Panc1 (cell line): ENCODE data around the gene PBX1. TPM values are rescaled to one million over a fixed set of nuclear protein-coding genes. Genes with fewer than 3 reads are reported as not detected.

Source experiments
- ATAC-seq: fragments of 200-7000 bp; cut with Tn5 transposase; 2 replicates; pipeline ENCODE4 v1.9.1; 2020; ENCODE audit warnings: mild to moderate bottlenecking, moderate library complexity
- BruUV-seq: library from RNA; stranded (reverse); fragments of 400-500 nt; replicated peaks from 2 replicates; lab custom pipeline; 2021; lab: Mats Ljungman, UMichigan
- CTCF ChIA-PET: fragments of 300-600 bp; sonication (Branson Sonifier 250); formaldehyde crosslinking; loops from one replicate; lab custom pipeline; 2022; ENCODE audit warnings: antibody characterized with exemption; lab: Charles Lee
- POLR2A ChIA-PET: fragments of 300-600 bp; sonication (Branson Sonifier 250); formaldehyde crosslinking; loops from one replicate; lab custom pipeline; 2022; ENCODE audit warnings: antibody characterized with exemption; lab: Charles Lee
- DNase-seq: peaks from one replicate; pipeline ENCODE4 v3.0.0-alpha.2; 2010; ENCODE audit warnings: low read depth, low spot score
- H3K27ac ChIP-seq: 2 replicates; pipeline ENCODE4 v1.5.1; 2011; ENCODE audit warnings: mild to moderate bottlenecking, low read length, inconsistent platforms
- H3K27me3 ChIP-seq: fragments of 200-500 bp; sonication (Bioruptor generic); 2 replicates; pipeline ENCODE4 v1.6.0; 2014; ENCODE audit warnings: low read length, inconsistent platforms; ENCODE audit not compliant: control insufficient read depth, insufficient read depth
- H3K36me3 ChIP-seq: fragments of 200-500 bp; sonication (Bioruptor generic); 2 replicates; pipeline ENCODE4 v1.5.1; 2014; ENCODE audit warnings: inconsistent platforms, mild to moderate bottlenecking, low read length, moderate library complexity; ENCODE audit not compliant: control insufficient read depth, insufficient read depth
- H3K4me1 ChIP-seq: 2 replicates; pipeline ENCODE4 v1.5.1; 2011; ENCODE audit warnings: inconsistent platforms, mild to moderate bottlenecking, low read length, moderate library complexity; ENCODE audit not compliant: control insufficient read depth, insufficient read depth
- H3K4me3 ChIP-seq, 2 experiments: 2 replicates each; pipeline ENCODE4 v1.5.1; 2011 to 2012; ENCODE audit warnings: low read depth in 2 of 2, low read length in 2 of 2, mild to moderate bottlenecking in 2 of 2, inconsistent platforms in 1 of 2, moderate library complexity in 1 of 2
- H3K9me3 ChIP-seq: fragments of 200-500 bp; sonication (Bioruptor generic); 2 replicates; pipeline ENCODE4 v1.5.1; 2014; ENCODE audit warnings: low read depth, mild to moderate bottlenecking, inconsistent platforms, low read length, moderate library complexity; ENCODE audit not compliant: control insufficient read depth, insufficient read depth
- POLR2AphosphoS5 ChIP-seq: IDR thresholded peaks from 2 replicates; pipeline ENCODE4 v1.6.1; 2012; ENCODE audit warnings: mild to moderate bottlenecking, low read depth, low read length, moderate library complexity
- SIN3A ChIP-seq: IDR thresholded peaks from 2 replicates; pipeline ENCODE4 v1.6.1; 2012; ENCODE audit warnings: low read depth, mild to moderate bottlenecking, low read length, moderate library complexity, borderline replicate concordance; ENCODE audit not compliant: insufficient read depth
- TCF7L2 ChIP-seq: IDR thresholded peaks from 2 replicates; pipeline ENCODE4 v1.6.1; 2011; ENCODE audit warnings: mild to moderate bottlenecking, low read depth, low read length, inconsistent platforms
- in situ Hi-C: cut with HindIII; loops from 2 replicates; pipeline ENCODE4 v1.10.0; 2016; ENCODE audit warnings: low sequenced_read_pairs, low pct_unique_long_range_greater_than_20kb
- intact Hi-C: fragments of 100-400 bp; cut with micrococcal nuclease; formaldehyde crosslinking; loops from one replicate; pipeline ENCODE4 v1.10.0; 2022; ENCODE audit not compliant: unreplicated experiment
- total RNA-seq: library from RNA; stranded (reverse); gene quantifications from one replicate; pipeline ENCODE4 v1.2.1, GENCODE V29; 2021; ENCODE audit not compliant: unreplicated experiment
- TF ChIP-seq, protein P1 (sequence below), 2 experiments: IDR thresholded peaks; 2 replicates each; pipeline ENCODE4 v1.6.1; 2011 to 2012; ENCODE audit warnings: low read depth in 2 of 2, control low read depth in 1 of 2, low read length in 1 of 2, mild to moderate bottlenecking in 1 of 2, moderate library complexity in 1 of 2; ENCODE audit not compliant: insufficient read depth in 1 of 2
- TF ChIP-seq, protein P2 (sequence below): fragments of 450-650 bp; IDR thresholded peaks from 2 replicates; pipeline ENCODE4 v1.5.1; 2017; ENCODE audit warnings: mild to moderate bottlenecking

Gene PBX1
- total RNA-seq, 1 experiment from 2014 or later: 2.0 TPM

GRCh38 chr1:164748253-164748899 is 189.4 kb downstream of the PBX1 start:
- Histone ChIP-seq H3K36me3 (no peaks in the 10 kb centered on the region), H3K4me3 (no peak overlapping the region), H3K9me3 (no peaks in the 10 kb centered on the region), H3K27ac (no peak overlapping the region), H3K4me1 (no peaks in the 10 kb centered on the region), H3K27me3 (no peaks in the 10 kb centered on the region)
- POLR2A ChIA-PET: no interaction called here
- intact Hi-C loops: no loop called here
- in situ Hi-C loops: no loop called here
- DNase-seq: no peak
- no TSS peak for BruUV-seq
- CTCF ChIA-PET: no interaction called here
- ATAC-seq: no peak
- TF ChIP-seq SIN3A: no peak
- no peak for TF ChIP-seq POLR2AphosphoS5
- TF ChIP-seq, protein P1, sequence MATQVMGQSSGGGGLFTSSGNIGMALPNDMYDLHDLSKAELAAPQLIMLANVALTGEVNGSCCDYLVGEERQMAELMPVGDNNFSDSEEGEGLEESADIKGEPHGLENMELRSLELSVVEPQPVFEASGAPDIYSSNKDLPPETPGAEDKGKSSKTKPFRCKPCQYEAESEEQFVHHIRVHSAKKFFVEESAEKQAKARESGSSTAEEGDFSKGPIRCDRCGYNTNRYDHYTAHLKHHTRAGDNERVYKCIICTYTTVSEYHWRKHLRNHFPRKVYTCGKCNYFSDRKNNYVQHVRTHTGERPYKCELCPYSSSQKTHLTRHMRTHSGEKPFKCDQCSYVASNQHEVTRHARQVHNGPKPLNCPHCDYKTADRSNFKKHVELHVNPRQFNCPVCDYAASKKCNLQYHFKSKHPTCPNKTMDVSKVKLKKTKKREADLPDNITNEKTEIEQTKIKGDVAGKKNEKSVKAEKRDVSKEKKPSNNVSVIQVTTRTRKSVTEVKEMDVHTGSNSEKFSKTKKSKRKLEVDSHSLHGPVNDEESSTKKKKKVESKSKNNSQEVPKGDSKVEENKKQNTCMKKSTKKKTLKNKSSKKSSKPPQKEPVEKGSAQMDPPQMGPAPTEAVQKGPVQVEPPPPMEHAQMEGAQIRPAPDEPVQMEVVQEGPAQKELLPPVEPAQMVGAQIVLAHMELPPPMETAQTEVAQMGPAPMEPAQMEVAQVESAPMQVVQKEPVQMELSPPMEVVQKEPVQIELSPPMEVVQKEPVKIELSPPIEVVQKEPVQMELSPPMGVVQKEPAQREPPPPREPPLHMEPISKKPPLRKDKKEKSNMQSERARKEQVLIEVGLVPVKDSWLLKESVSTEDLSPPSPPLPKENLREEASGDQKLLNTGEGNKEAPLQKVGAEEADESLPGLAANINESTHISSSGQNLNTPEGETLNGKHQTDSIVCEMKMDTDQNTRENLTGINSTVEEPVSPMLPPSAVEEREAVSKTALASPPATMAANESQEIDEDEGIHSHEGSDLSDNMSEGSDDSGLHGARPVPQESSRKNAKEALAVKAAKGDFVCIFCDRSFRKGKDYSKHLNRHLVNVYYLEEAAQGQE (IDR thresholded peaks at IDR 0.05; ENCODE audit: insufficient read depth in 1 of 2, low read depth in 2 of 2, low read length in 1 of 2): no peak
- TF ChIP-seq, protein P2, sequence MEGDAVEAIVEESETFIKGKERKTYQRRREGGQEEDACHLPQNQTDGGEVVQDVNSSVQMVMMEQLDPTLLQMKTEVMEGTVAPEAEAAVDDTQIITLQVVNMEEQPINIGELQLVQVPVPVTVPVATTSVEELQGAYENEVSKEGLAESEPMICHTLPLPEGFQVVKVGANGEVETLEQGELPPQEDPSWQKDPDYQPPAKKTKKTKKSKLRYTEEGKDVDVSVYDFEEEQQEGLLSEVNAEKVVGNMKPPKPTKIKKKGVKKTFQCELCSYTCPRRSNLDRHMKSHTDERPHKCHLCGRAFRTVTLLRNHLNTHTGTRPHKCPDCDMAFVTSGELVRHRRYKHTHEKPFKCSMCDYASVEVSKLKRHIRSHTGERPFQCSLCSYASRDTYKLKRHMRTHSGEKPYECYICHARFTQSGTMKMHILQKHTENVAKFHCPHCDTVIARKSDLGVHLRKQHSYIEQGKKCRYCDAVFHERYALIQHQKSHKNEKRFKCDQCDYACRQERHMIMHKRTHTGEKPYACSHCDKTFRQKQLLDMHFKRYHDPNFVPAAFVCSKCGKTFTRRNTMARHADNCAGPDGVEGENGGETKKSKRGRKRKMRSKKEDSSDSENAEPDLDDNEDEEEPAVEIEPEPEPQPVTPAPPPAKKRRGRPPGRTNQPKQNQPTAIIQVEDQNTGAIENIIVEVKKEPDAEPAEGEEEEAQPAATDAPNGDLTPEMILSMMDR: no peak
- TF ChIP-seq TCF7L2: no peak

DNA sequence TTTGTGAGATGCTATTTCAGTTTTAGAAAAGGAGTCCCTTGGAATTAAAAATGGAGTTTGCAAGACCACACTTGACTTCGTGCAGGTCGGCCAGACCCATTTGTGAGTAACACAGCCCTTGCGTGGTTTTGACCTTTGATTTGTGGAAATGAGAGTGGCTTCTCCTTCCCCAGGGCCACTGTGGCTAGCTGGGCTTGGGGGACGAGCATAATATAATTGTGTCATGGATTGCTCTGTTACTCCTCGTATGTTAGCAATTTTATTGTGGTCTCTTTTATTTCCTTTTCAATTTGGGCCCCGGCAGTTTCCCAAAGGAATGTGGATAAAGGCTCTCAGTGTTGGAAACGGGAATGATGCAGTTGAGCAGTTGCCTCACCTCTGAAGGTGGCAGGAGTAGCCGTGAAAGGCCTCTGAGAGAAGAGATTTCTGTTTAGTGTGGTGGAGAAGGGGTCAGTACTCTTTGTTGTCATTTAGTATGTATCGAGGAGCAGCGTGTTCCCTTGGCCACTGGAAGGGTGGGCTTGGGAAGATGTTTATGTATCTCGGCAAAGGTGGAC is 194.6 kb downstream of the PBX1 start:
- DNase-seq (no peak), ATAC-seq (no peak)
- CTCF ChIA-PET: no interaction called here
- Histone ChIP-seq H3K27ac (no peak overlapping the region), H3K27me3 (no peaks in the 10 kb centered on the region), H3K4me1 (no peaks in the 10 kb centered on the region), H3K36me3 (no peaks in the 10 kb centered on the region), H3K4me3 (no peak overlapping the region), H3K9me3 (no peaks in the 10 kb centered on the region)
- BruUV-seq: no TSS peak
- in situ Hi-C loops: no loop called here
- intact Hi-C loops: no loop called here
- TF ChIP-seq, protein P1 (IDR thresholded peaks at IDR 0.05; ENCODE audit: insufficient read depth in 1 of 2, low read depth in 2 of 2, low read length in 1 of 2): no peak
- TF ChIP-seq SIN3A: no peak
- no peak for TF ChIP-seq POLR2AphosphoS5
- TF ChIP-seq TCF7L2: no peak
- POLR2A ChIA-PET: no interaction called here
